Epithelial cell of esophagus (primary cell): ENCODE results near the gene KRTAP22-1.

ENCODE experiments used
- DNase-seq: peaks from one replicate; pipeline ENCODE4 v3.0.0; 2010; ENCODE audit warnings: low read depth
- H3K4me3 ChIP-seq: 2 replicates; pipeline ENCODE4 v1.5.1; 2011; ENCODE audit warnings: mild to moderate bottlenecking, low read length, control low read depth
- CTCF ChIP-seq: IDR thresholded peaks from 2 replicates; pipeline ENCODE4 v1.5.1; 2011; ENCODE audit warnings: low read depth, mild to moderate bottlenecking, low read length, control low read depth, inconsistent platforms; ENCODE audit not compliant: insufficient read depth; ENCODE audit errors: missing control alignments

The KRTAP22-1 gene

DNA sequence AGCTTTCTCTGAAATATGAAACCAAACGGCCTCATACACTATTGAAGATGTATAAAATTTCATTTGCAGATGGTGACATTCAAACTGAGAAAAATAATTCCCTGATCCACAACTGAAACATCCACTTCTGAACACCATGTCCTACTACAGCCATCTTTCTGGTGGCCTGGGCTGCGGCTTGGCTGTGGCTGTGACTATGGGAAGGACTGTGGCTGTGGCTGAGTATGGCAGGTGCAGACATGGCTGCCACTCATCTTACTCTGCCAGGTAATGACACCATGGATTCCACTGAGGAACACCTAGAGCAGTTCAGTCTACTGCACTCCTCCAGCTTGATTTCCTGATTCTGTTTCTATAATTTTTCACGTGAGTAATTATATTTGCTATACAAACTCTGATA lies 19.6 kb downstream of the KRTAP22-1 start, which contains the start of gene KRTAP20-4:
KRTAP20-4 (plus strand) TSS at position 106 of the 400 bp plus-strand sequence.
- H3K4me3 ChIP-seq = no peak within 1 kb of the TSS
- DNase-seq = no peak
- no peak for TF ChIP-seq CTCF

- TF ChIP-seq CTCF = no peak
- H3K4me3 ChIP-seq = no peak overlapping the region
- no peak for DNase-seq
These were observed 22.5 kb downstream of the KRTAP22-1 start for GRCh38 chr21:30623362-30623761.

- DNase-seq = no peak
These were observed 24.7 kb downstream of the KRTAP22-1 start for GRCh38 chr21:30625449-30626165.

GRCh38 chr21:30628109-30628508 lies 27.2 kb downstream of the KRTAP22-1 start:
- DNase-seq = no peak
- H3K4me3 ChIP-seq = no peak overlapping the region
- TF ChIP-seq CTCF = no peak

More at GRCh38 chr21:30625449-30626165, 24.7 kb downstream of the KRTAP22-1 start:
- H3K4me3 ChIP-seq = no peak overlapping the region
- TF ChIP-seq CTCF = no peak

DNA sequence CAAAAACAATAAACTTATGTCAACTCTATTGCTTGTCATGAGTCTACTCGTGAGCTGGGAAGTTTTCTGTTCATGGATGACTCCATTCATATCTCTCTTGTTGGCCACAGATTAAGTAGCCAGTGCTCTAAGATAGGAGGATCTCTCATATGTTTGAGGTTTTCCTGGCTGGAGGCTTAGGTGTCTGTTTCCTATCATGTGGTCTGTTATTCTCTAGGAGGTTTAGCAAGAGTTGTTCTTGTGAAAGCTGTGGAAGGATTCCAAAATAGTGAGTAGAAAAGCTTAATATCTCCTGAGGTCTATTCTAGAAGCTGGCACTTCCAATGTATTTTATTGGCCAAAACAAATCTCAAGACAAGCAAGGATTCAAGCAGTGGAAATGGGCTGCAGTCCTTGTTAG lies 28.3 kb downstream of the KRTAP22-1 start:
- TF ChIP-seq CTCF = no peak
- H3K4me3 ChIP-seq = no peak overlapping the region
- DNase-seq = no peak

DNA sequence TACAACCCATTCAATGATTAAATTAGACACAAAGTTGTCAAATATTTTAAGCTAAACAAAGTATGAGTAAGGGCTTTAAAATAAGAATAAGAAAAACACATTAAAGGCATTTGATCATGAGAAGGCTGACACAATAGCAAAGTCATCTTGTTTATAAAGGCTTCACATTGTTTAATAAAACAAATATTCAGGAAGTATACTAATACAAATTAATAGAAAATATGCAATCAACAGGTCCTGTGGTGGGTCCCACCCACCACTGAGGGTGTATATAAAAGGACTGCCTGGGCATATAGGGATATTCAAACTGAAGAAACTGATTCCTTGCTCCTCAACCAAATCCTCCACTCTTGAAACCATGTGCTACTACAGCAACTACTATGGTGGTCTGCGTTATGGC lies 34.0 kb downstream of the KRTAP22-1 start, which contains the start of gene KRTAP20-2:
KRTAP20-2 (plus strand) TSS at position 301 of the 400 bp plus-strand sequence; CDS start at position 359, 58 bp downstream.
- DNase-seq = no peak
- TF ChIP-seq CTCF = no peak
- no peak within 1 kb of the TSS for H3K4me3 ChIP-seq

DNA sequence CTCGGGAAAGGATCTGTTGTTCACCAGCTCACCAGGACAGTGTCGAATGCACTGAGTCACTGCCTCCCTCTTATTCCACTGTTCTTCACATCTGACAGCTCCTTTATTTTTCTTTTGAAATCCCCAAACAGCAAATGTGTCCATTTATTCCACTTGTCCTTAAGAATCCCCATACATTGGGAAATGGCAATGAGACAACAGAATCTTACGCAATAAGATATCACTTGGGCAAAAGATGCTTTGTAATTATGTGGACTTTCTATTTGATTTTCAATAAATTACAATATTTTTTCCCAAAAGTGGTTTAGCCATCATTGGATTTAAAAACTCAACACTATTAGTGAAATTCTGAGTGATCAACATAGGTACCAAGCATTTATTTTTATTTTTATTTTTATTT lies 37.8 kb downstream of the KRTAP22-1 start:
- DNase-seq = no peak
- TF ChIP-seq CTCF = no peak

More for the DNA sequence above, 37.8 kb downstream of the KRTAP22-1 start:
- H3K4me3 ChIP-seq = no peak overlapping the region
